Neural cell (in vitro differentiated cells): ENCODE measurements around the gene MDN1. TPM values are rescaled to one million over a fixed set of nuclear protein-coding genes. Genes with fewer than 3 reads are reported as not detected.

ENCODE experiments used
- H2AFZ ChIP-seq: fragments of 200-600, 300-800 bp; sonication (generic), shearing (Covaris generic); 2 replicates; pipeline ENCODE4 v1.6.0; 2014; ENCODE audit warnings: low read depth, mild to moderate bottlenecking, antibody characterized with exemption, low read length, moderate library complexity
- H3F3A ChIP-seq: fragments of 200-600 bp; shearing (Covaris generic); 2 replicates; pipeline ENCODE4 v1.6.1; 2016; ENCODE audit warnings: mild to moderate bottlenecking, moderate library complexity, mixed read lengths, antibody characterized with exemption, low read length; ENCODE audit not compliant: insufficient read depth, poor library complexity, severe bottlenecking
- H3K27ac ChIP-seq: fragments of 200-600, 300-800 bp; sonication (generic), shearing (Covaris generic); 2 replicates; pipeline ENCODE4 v1.5.1; 2014; ENCODE audit warnings: mild to moderate bottlenecking, low read length, moderate library complexity
- H3K27me3 ChIP-seq: fragments of 300-800, 200-600 bp; sonication (generic), shearing (Covaris generic); 2 replicates; pipeline ENCODE4 v1.6.0; 2014; ENCODE audit warnings: mild to moderate bottlenecking, low read depth, low read length, moderate library complexity; ENCODE audit not compliant: insufficient read depth
- H3K36me3 ChIP-seq: fragments of 300-800, 200-600 bp; sonication (generic), shearing (Covaris generic); 2 replicates; pipeline ENCODE4 v1.5.1; 2014; ENCODE audit warnings: mild to moderate bottlenecking, antibody characterized with exemption, low read length, moderate library complexity; ENCODE audit not compliant: insufficient read depth
- H3K4me2 ChIP-seq: fragments of 300-800, 200-600 bp; sonication (generic), shearing (Covaris generic); 2 replicates; pipeline ENCODE4 v1.6.0; 2014; ENCODE audit warnings: mild to moderate bottlenecking, low read length
- H3K4me3 ChIP-seq: fragments of 300-800, 200-600 bp; sonication (generic), shearing (Covaris generic); 2 replicates; pipeline ENCODE4 v1.5.1; 2014; ENCODE audit warnings: mild to moderate bottlenecking, low read length, moderate library complexity
- H3K79me2 ChIP-seq: fragments of 200-600 bp; shearing (Covaris generic); replicated peaks from 2 replicates; pipeline ENCODE4 v1.6.0; 2014; ENCODE audit warnings: mild to moderate bottlenecking, low read length, moderate library complexity; ENCODE audit not compliant: insufficient read depth
- H3K9ac ChIP-seq: fragments of 300-800, 200-600 bp; sonication (generic), shearing (Covaris generic); 2 replicates; pipeline ENCODE4 v1.6.1; 2016; ENCODE audit warnings: mild to moderate bottlenecking, low read length, mixed read lengths
- H3K9me2 ChIP-seq: fragments of 200-600 bp; shearing (Covaris generic); 2 replicates; pipeline ENCODE4 v1.6.1; 2016; ENCODE audit warnings: mild to moderate bottlenecking, low read length, mixed read lengths; ENCODE audit not compliant: insufficient read depth
- H3K9me3 ChIP-seq: fragments of 200-600, 300-800 bp; sonication (generic), shearing (Covaris generic); 2 replicates; pipeline ENCODE4 v1.6.1; 2016; ENCODE audit warnings: mild to moderate bottlenecking, mixed run types, low read length, moderate library complexity, mixed read lengths
- H4K20me1 ChIP-seq: fragments of 200-600 bp; shearing (Covaris generic); 2 replicates; pipeline ENCODE4 v1.6.1; 2016; ENCODE audit warnings: mild to moderate bottlenecking, mixed run types; ENCODE audit not compliant: insufficient read depth
- EP300 ChIP-seq: fragments of 450-650 bp; conservative IDR thresholded peaks from 2 replicates; pipeline ENCODE4 v1.6.1; 2014; ENCODE audit warnings: antibody characterized with exemption, mild to moderate bottlenecking, moderate library complexity; ENCODE audit not compliant: poor library complexity, severe bottlenecking
- EZH2 ChIP-seq: fragments of 200-600, 300-800 bp; shearing (Covaris generic), sonication (generic); IDR thresholded peaks from 2 replicates; pipeline ENCODE4 v1.6.1; 2014; ENCODE audit warnings: antibody characterized with exemption, low read length, borderline replicate concordance, mild to moderate bottlenecking; ENCODE audit not compliant: insufficient read depth, poor library complexity, severe bottlenecking
- MXI1 ChIP-seq: fragments of 450-650 bp; conservative IDR thresholded peaks from 2 replicates; pipeline ENCODE4 v1.6.1; 2014; ENCODE audit warnings: antibody characterized with exemption, mild to moderate bottlenecking; ENCODE audit not compliant: poor library complexity, severe bottlenecking
- POLR2AphosphoS5 ChIP-seq: IDR thresholded peaks from 2 replicates; pipeline ENCODE4 v1.6.1; 2012
- RAD21 ChIP-seq: fragments of 450-650 bp; conservative IDR thresholded peaks from 2 replicates; pipeline ENCODE4 v1.6.1; 2014; ENCODE audit warnings: antibody characterized with exemption, mild to moderate bottlenecking, moderate library complexity
- REST ChIP-seq: IDR thresholded peaks from 2 replicates; pipeline ENCODE4 v1.6.1; 2012; ENCODE audit warnings: borderline replicate concordance
- SMC3 ChIP-seq: fragments of 450-650 bp; conservative IDR thresholded peaks from 2 replicates; pipeline ENCODE4 v1.6.1; 2014; ENCODE audit warnings: antibody characterized with exemption, mild to moderate bottlenecking, moderate library complexity; ENCODE audit not compliant: poor library complexity
- TAF1 ChIP-seq: IDR thresholded peaks from 2 replicates; pipeline ENCODE4 v1.6.1; 2012; ENCODE audit warnings: low read depth
- polyA plus RNA-seq: library from polyadenylated mRNA; depleted of rRNA; stranded (reverse); fragments of >200 nt; gene quantifications from 2 replicates; pipeline ENCODE4 v1.2.3, GENCODE V29; 2014
- TF ChIP-seq, protein P1 (sequence below): fragments of 450-650 bp; IDR thresholded peaks from 2 replicates; pipeline ENCODE4 v1.5.1; 2014; ENCODE audit warnings: antibody characterized with exemption, mild to moderate bottlenecking, moderate library complexity; ENCODE audit not compliant: poor library complexity, severe bottlenecking

Gene MDN1
- polyA plus RNA-seq, 1 donor from 2014 or later = 17.8 TPM

DNA sequence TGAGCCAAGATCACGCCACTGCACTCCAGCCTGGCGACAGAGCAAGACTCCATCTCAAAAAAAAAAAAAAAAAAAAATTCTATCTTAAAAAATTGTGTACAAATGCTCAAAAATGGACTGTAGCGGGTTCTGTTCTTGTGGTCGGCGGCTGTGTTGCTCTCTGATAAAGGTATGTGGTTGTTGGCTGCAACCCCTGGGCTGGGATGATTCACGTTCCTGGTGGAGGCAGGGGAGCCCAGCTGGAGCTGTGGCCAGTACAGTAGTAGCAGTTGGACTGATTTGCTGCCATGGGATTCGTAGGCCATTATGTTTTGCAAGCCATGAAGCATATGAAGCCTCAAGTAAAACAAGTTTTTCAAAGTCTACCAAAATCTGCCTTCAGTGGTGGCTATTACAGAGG is 22.3 kb downstream of the MDN1 start:
- TF ChIP-seq EZH2 = no peak
- no peak for TF ChIP-seq SMC3
- no peak for TF ChIP-seq MXI1
- TF ChIP-seq REST = no peak
- TF ChIP-seq, protein P1, sequence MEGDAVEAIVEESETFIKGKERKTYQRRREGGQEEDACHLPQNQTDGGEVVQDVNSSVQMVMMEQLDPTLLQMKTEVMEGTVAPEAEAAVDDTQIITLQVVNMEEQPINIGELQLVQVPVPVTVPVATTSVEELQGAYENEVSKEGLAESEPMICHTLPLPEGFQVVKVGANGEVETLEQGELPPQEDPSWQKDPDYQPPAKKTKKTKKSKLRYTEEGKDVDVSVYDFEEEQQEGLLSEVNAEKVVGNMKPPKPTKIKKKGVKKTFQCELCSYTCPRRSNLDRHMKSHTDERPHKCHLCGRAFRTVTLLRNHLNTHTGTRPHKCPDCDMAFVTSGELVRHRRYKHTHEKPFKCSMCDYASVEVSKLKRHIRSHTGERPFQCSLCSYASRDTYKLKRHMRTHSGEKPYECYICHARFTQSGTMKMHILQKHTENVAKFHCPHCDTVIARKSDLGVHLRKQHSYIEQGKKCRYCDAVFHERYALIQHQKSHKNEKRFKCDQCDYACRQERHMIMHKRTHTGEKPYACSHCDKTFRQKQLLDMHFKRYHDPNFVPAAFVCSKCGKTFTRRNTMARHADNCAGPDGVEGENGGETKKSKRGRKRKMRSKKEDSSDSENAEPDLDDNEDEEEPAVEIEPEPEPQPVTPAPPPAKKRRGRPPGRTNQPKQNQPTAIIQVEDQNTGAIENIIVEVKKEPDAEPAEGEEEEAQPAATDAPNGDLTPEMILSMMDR = no peak
- TF ChIP-seq TAF1 = no peak
- no peak for TF ChIP-seq POLR2AphosphoS5
- TF ChIP-seq EP300 = no peak
- no peak for TF ChIP-seq RAD21
- no peak overlapping the region for H3K27ac ChIP-seq
- H3K9me3 ChIP-seq = no peaks in the 10 kb centered on the region
- H3K79me2 ChIP-seq = no peaks in the 10 kb centered on the region
- no peaks in the 10 kb centered on the region for H4K20me1 ChIP-seq
- H3K9me2 ChIP-seq = no peaks in the 10 kb centered on the region
- no peak overlapping the region for H3K4me3 ChIP-seq
- H3K27me3 ChIP-seq = no peaks in the 10 kb centered on the region
- no peaks in the 10 kb centered on the region for H3K36me3 ChIP-seq
- no peak overlapping the region for H3K9ac ChIP-seq
- H3K4me2 ChIP-seq = no peak overlapping the region
- H3F3A ChIP-seq = no peaks in the 10 kb centered on the region
- H2AFZ ChIP-seq = no peak overlapping the region

GRCh38 chr6:89794324-89794723 is 25.3 kb downstream of the MDN1 start:
- TF ChIP-seq POLR2AphosphoS5 (no peak), EZH2 (no peak), SMC3 (no peak), REST (no peak), RAD21 (no peak), EP300 (no peak), TAF1 (no peak)
- TF ChIP-seq, protein P1 = no peak
- H3K9me2 ChIP-seq = no peaks in the 10 kb centered on the region
- H3K36me3 ChIP-seq = no peaks in the 10 kb centered on the region
- H2AFZ ChIP-seq = no peak overlapping the region
- no peak overlapping the region for H3K4me3 ChIP-seq
- H4K20me1 ChIP-seq = no peaks in the 10 kb centered on the region
- H3K27ac ChIP-seq = no peak overlapping the region
- H3K79me2 ChIP-seq = no peaks in the 10 kb centered on the region
- no peak overlapping the region for H3K9ac ChIP-seq
- no peak overlapping the region for H3K4me2 ChIP-seq
- no peaks in the 10 kb centered on the region for H3K27me3 ChIP-seq
- no peaks in the 10 kb centered on the region for H3F3A ChIP-seq
- no peaks in the 10 kb centered on the region for H3K9me3 ChIP-seq
